Erythroblast (primary cell): ENCODE results near the gene LONRF2.
A peak's percentile ranks its signal among the peaks of the same experiment; 100 is the strongest.

Source experiments
- DNase-seq, 2 experiments: peaks; one replicate each; lab custom pipeline; 2025; lab: John Stamatoyannopoulos, UW
- GATA1 ChIP-seq: IDR thresholded peaks from 2 replicates; pipeline ENCODE4 v1.6.1; 2011; ENCODE audit warnings: low read depth, mild to moderate bottlenecking, control low read depth, low read length, moderate library complexity
- POLR2A ChIP-seq: IDR thresholded peaks from 2 replicates; pipeline ENCODE4 v1.6.1; 2011; ENCODE audit warnings: mild to moderate bottlenecking, low read length

The LONRF2 gene

DNA sequence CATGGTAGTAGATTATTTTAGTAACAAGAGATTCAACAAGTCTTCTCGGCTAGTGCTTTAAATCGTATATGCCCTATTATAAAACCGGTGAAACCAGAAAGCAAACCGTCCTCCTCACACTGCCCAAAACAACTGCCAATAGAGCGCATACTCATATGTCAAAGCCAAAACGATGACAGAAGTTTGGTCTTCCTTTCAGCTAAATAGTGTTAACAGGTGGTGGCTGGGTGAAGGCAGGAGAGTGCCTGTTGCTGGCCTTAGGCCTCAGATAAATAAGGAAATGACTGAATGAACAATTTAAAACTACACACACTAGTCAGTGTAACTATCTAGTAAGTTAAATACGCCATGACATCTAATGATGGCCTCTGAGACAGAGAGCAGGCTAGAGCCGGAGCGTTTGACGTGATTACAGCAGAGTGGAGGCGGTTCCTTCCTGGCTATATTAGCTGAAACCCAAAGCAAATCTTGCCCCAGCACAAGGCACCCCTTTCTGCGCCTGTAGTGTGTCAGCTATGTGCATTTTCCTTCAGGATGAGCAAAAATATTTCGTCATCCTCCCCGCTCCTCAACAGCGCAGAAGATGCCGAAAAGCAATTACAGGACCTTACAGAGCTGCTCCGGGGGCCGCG is 1.6 kb downstream of the LONRF2 start:
- no peak for TF ChIP-seq POLR2A
- no peak for TF ChIP-seq GATA1
- no peak for DNase-seq

DNA sequence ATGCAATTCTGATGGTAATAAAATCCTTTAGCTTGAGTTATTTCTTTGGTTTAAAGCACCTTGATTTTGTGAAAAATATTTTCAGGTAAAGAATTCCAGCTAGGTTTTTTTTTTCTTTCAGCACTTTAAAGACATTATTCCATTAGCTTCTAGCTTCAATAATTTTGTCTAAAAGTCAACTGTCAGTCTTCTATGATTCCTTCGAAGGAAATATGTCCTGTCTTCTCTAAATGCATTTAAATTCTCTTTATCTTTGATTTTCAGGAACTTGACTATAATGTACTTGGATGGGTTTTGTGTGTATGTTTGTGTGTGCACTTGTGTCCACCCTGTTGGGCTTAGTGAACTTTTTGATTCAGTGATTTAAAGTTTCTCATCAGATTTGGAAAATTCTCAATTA is 4.7 kb downstream of the LONRF2 start:
- DNase-seq: peak in 1 of 2 experiments; percentile 7
- TF ChIP-seq GATA1: no peak
- no peak for TF ChIP-seq POLR2A

DNA sequence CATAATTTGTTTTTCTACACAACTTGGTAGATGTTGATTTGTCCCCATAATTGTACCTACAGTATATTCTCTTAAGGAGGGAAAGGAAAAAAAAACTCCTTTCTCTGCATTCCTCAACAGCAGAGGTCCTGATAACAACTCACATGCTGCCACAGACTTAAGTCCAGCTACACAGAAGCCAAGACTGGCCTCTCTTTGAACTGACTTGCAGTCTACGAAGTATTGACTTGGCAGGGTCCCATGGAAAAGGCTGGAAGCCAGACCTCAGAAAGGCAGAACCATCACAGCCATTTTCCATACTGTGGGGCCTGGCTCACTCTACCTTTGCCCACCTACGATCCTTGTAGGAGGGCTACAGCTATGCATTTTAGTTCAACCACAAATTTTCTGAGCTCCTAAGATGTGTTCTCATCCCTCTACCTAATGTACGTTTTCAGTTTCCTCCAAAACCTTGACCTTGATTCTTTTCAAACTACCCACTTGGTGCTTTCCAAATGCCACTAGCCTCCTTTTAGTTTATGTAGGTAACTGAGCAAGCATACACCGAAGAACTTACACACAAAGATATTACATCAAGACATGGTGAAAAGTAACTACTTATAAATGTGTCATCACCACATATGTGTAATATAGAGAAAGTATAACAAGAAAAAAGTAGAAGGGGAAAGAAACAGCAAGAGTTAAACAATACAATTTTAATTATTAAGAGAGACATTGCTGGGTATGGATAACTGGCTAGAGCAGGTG is 12.2 kb downstream of the LONRF2 start:
- TF ChIP-seq GATA1 (no peak), POLR2A (no peak)
- DNase-seq: no peak

DNA sequence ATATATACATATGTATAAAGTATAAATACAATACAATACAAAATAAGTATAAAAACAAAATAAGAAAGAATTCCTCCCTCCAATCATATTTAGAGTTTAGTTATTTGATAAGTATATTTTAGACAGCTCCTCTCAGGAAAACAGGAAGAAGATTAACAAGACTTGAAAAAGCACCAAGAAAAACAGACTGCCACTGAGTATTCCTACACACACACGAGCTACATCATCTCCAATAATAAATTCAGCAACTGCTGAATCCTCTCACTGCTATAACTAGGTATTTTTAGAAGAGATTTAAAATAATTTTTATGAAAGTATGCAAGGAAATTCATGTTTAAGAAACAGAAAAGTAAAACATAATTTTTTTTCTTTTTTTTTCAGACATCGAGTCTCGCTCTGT is 13.0 kb downstream of the LONRF2 start:
- no peak for TF ChIP-seq GATA1
- TF ChIP-seq POLR2A: no peak
- no peak for DNase-seq

DNA sequence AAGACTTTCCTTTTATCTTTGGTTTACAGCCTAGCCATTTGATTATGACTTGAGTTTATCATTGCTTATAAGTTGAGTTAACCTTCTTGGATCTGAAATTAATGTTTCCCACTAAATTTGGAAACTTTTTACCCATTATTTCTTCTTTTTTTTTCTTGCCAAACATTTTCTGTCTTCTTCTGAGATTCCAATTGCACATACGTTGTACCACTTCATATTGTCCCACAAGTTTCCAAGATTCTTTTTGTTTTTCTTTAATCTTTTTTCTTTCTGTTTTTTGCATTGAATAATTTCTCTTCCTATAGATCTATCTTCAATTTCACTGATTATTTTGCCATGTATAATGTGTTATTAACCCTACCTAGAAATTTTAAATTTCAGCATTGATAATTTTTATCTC is 18.6 kb downstream of the LONRF2 start:
- TF ChIP-seq GATA1 (no peak), POLR2A (no peak)
- no peak for DNase-seq

DNA sequence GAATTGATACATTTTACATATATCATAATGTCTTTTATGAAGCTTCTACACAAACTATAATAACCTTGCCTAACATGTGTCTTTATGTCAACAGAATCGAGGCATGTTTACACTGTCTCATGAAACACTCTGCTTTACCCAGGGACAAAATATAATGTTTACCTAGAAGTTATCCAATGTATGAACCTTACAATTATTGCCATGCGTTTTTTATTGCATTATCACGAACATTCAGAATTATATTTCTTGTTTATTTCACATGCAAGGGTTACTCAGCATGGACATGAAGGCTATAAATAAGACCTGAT is 19.8 kb downstream of the LONRF2 start:
- TF ChIP-seq GATA1: no peak
- TF ChIP-seq POLR2A: no peak
- DNase-seq: no peak

DNA sequence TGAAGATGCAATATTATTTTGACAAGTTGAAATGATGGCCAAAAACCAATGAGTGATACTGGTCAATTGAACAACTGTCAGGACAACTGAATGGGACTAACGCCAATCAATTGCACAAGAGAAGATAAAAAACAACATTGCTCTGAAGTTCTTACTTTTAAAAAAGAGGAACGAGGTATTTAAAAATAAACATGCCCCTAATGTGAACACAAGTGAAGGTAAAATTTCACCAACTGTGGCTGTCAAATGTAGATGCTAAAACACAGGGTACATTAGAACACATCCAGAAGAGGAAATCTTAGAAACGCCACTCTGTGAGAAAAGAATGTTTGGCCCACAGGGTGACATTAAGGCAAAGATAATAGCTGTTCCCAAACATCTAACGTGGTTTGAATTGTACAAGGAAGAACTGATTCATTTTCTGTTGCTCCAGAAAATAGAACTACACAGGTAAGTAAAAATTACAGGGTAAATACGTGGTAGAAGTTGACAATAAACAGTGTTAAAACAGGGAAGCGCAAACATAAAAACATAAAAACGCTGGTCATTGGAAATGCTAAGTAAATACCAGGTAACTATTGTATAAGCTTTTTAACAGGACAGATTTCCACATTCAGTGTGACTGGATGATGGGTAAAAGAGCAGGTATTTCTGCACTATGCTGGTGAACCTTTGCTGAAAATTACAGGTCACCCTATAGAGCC is 20.3 kb downstream of the LONRF2 start:
- TF ChIP-seq GATA1 (no peak), POLR2A (no peak)
- no peak for DNase-seq

DNA sequence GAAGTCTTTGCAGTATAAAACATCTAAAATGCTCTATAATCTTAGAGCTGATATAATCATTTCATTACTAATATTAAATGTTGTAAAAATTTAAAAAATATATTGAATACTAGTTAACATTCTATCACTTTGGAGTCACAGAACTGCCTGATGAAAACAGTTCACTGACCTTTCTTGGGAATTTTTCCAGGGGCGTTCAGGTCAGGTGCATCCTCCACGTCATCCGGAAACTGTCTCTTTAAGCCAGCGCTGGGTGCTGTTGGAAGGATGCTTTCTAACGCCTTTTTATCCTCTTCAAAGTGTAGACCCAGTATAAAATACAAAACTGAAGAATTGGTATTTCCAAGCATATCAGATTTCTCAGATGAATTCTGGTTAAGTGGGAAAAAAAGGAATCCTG is 22.8 kb downstream of the LONRF2 start:
- TF ChIP-seq GATA1 (no peak), POLR2A (no peak)
- no peak for DNase-seq

DNA sequence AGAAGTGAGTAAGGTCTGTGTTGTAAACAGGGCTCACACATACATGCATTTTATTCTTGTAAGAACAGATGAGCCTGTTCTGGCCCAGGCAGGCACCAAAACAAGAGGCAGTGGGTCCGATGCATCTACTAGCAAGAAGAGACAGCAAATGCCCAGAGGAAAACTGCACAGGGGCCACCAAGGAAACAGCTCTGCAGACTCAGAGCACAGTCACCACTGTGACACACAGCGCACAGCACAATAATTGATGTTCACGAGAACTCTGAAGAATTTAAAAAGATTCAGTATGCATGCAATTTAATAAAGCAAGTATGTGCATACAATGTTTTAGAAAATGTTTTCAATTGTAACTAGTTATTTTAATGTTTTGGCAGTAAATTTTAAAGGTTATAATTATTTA is 24.8 kb downstream of the LONRF2 start:
- TF ChIP-seq POLR2A (no peak), GATA1 (no peak)
- no peak for DNase-seq

DNA sequence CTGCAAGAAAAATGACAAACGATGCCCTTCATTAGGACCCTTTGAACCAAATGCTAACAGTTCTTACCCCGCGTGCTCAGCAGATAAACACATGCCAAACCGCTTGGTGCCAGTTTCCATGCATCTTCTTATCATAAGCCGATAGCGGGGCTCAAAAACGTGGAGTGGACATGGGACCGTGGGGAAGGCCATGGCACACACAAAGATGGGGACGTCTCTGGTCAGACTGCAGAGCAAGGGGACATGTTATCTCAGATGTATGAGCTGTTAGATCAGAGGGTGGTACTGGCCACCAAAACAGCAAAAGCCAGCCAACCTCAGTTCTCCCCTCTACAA is 28.2 kb downstream of the LONRF2 start:
- no peak for DNase-seq
- TF ChIP-seq POLR2A: no peak
- TF ChIP-seq GATA1: no peak

DNA sequence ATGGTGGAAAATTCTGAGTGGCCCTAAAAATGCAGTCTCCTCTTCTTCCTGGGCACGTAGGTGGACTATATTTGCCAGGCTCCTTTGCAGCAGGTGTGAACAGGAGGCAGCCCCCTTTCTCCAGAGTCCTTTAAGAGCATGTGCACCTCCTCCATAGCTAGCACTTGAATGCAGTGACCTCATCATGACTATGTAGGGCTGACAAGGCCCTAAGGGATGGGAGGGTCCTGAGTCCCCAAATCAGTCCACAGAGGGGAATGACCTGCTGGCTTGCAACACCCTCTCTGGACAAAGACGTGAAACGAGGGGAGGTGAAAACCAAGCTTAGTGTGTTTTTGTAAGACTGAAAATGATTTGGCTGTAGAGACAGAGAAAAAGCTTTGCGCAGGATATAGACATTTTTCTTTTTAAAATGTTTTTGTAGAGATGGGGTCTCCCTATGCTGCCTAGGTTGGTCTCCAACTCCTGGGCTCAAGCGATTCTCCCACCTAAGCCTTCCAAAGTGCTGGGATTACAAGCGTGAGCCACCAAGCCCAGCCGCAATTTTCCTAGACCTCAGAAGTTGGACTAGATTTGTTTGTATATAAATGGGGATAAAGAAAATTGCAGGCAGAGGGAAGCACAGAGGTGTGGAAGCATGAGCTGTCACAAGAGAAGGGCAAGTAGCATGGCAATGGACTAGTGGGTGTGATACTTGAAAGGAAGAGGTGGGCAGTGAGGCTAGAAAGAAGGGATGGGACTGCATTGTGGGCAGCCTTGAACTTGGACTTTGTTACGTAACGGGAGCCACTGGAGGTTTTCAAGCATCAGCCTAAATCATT is 28.8 kb downstream of the LONRF2 start:
- peak; percentile 29 to 59 for DNase-seq
- TF ChIP-seq GATA1: no peak
- TF ChIP-seq POLR2A: no peak

DNA sequence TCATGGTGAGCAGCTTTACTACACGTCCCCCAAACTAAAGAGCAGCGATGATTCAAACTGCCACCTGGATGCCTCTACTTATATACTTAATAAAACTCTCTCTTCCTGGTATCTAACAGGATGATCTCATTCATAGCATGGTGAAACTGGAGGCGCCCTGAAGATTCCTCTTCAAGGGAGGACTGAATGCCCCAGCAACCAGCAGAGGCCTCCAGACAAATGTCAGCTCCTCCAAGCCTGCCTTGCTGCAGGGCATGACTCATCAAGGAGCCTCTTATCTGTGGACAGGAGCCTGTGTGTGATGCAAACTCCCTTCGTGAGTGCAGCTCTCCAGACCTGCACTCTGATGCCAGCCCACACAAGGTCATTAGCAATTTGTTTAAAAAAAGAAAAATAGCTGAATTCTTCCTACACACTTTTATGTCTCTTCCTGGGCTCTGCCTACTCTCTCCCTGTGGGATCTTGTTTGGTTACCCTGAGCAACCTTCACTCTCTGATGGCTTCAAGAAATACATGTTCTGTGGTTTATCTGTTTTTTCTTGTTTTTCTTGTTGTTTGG is 30.2 kb downstream of the LONRF2 start:
- peak; percentile 95 to 98 for DNase-seq
- TF ChIP-seq POLR2A (peak; percentile 51), GATA1 (peak; percentile 80)

DNA sequence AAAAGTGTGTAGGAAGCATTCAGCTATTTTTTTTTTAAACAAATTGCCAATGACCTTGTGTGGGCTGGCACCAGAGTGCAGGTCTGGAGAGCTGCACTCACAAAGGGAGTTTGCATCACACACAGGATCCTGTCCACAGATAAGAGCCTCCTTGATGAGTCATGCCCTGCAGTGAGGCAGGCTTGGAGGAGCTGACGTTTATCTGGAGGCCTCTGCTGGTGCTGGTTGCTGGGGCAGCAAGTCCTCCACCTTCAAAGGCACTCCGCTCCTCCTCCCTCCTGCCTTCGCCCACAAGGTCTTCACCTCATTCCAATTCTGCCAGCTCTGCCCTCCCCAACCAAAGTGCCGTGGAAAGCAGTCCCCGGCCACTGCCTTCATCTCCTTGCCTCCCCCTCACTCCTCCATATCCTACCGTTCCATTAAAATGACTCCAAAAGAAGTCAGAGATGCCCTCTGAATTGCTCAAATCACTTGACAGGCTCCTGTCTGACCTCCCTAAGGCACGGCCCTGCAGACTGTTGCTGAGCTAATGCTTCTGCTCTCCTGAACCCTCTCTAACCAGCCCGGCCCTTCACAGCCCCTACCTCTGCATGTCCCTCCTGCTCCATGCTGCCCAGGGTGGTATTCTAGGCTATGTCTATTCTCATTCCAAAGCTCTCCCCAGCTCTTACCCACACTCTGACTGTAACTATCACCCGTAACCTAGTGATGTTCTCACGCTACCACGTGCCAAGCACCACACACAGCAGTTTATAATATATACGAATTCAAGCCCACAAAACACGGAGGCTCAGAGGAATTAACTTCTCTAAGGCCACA is 30.9 kb downstream of the LONRF2 start:
- TF ChIP-seq POLR2A (peak; percentile 78), GATA1 (peak; percentile 89)
- DNase-seq: peak; percentile 96 to 99

DNA sequence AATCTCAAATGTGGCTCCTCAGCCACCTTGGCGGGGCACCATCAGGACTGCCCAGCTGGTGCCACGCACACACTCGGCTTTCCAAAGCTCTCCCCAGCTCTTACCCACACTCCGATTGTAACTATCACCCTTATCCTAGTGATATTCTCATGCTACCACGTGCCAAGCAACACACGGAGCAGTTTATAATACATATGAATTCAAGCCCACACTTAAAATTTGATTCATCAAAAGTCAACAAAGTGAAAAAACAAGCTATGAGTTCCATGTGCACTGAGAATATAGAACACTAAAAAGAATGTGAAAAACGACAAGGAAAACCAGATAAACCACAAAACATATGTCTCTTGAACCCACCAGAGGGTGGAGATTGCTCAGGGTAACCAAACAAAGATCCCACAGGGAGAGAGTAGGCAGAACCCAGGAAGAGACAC is 31.6 kb downstream of the LONRF2 start:
- DNase-seq: no peak
- TF ChIP-seq GATA1 (no peak), POLR2A (no peak)
